Upper lobe of right lung (tissue), 1 donor: ENCODE results near the gene KHDRBS2. TPM values are rescaled to one million over a fixed set of nuclear protein-coding genes. Genes with fewer than 3 reads are reported as not detected.

Experiments used
- ATAC-seq: fragments of 200-7000 bp; cut with Tn5 transposase; one replicate; pipeline ENCODE4 v1.9.1; 2020; ENCODE audit warnings: mild to moderate bottlenecking, moderate library complexity
- DNase-seq: peaks from one replicate; pipeline ENCODE4 v3.0.0-alpha.2; 2020
- H3K27ac ChIP-seq: fragments of 200-600 bp; one replicate; pipeline ENCODE4 v1.8.0; 2022
- H3K27me3 ChIP-seq: fragments of 200-600 bp; one replicate; pipeline ENCODE4 v1.8.0; 2022; ENCODE audit warnings: mild to moderate bottlenecking
- H3K36me3 ChIP-seq: fragments of 200-600 bp; one replicate; pipeline ENCODE4 v1.8.0; 2022
- H3K4me1 ChIP-seq: fragments of 200-600 bp; one replicate; pipeline ENCODE4 v1.8.0; 2022
- H3K4me3 ChIP-seq: fragments of 200-600 bp; one replicate; pipeline ENCODE4 v1.8.0; 2022; ENCODE audit warnings: mild to moderate bottlenecking
- H3K9me3 ChIP-seq: fragments of 200-600 bp; one replicate; pipeline ENCODE4 v1.8.0; 2022
- CTCF ChIP-seq: fragments of 200-600 bp; IDR thresholded peaks from one replicate; pipeline ENCODE4 v1.8.0; 2022; ENCODE audit warnings: antibody characterized with exemption
- intact Hi-C: fragments of 100-400 bp; cut with DNase I; formaldehyde crosslinking; loops from one replicate; pipeline ENCODE4 v1.11.0; 2022
- total RNA-seq: library from RNA; stranded (reverse); fragmentation: NEBNext Ultra II Directional; extraction: Animal tissue kit (Norgen Biotek cat#: 25700); gene quantifications from one replicate; pipeline ENCODE4 v1.2.1, GENCODE V29; 2021
- donor health status: DM: no; HTN: yes; CAD: no; lungs with severe emphysema.

The KHDRBS2 gene
- total RNA-seq, 1 donor from 2014 or later: 9.4 TPM

GRCh38 chr6:62296541-62296940, 10.5 kb upstream of the KHDRBS2 start:
- H3K9me3 ChIP-seq: no peaks in the 10 kb centered on the region
- ATAC-seq: no peak
- intact Hi-C loops: no loop called here

GRCh38 chr6:62288974-62289373, 2.9 kb upstream of the KHDRBS2 start:
- Histone ChIP-seq H3K4me3 (no peak overlapping the region), H3K27ac (no peak overlapping the region), H3K4me1 (no peaks in the 10 kb centered on the region), H3K36me3 (no peaks in the 10 kb centered on the region), H3K27me3 (peaks cover 21% of the 10 kb centered on the region), H3K9me3 (no peaks in the 10 kb centered on the region)
- ATAC-seq (no peak), DNase-seq (no peak)
- intact Hi-C loops: no loop called here
- no peak for TF ChIP-seq CTCF

More at GRCh38 chr6:62296541-62296940, 10.5 kb upstream of the KHDRBS2 start:
- Histone ChIP-seq H3K4me1 (no peaks in the 10 kb centered on the region), H3K36me3 (no peaks in the 10 kb centered on the region), H3K27me3 (no peaks in the 10 kb centered on the region), H3K4me3 (no peak overlapping the region), H3K27ac (no peak overlapping the region)
- TF ChIP-seq CTCF: no peak
- no peak for DNase-seq

- Histone ChIP-seq H3K4me3 (no peak overlapping the region), H3K36me3 (no peaks in the 10 kb centered on the region), H3K9me3 (no peaks in the 10 kb centered on the region), H3K4me1 (no peaks in the 10 kb centered on the region), H3K27ac (no peak overlapping the region), H3K27me3 (peaks cover 21% of the 10 kb centered on the region)
- intact Hi-C loops: no loop called here
- DNase-seq: no peak
- ATAC-seq: no peak
- TF ChIP-seq CTCF: no peak
These were observed 2.5 kb upstream of the KHDRBS2 start for GRCh38 chr6:62288562-62288961.

DNA sequence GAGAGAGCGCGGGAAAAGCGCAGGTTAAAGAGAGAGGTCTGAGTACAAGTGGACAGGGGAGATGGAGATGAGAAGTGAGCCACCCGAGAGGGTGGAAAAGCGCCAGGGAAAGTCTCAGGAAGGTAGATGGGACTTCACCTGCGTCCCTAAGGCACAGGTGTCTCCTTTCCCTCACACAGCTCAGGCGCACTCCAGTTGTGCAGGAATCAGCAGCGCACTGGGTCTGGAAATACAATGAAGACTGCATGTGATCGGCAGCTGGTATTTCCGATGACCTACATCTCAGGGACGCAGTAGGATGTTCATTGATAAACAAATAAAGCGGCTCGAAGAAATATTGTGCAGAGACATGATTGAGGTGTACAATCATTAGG, 432 bp upstream of the KHDRBS2 start:
- Histone ChIP-seq H3K9me3 (no peaks in the 10 kb centered on the region), H3K27me3 (peaks cover 21% of the 10 kb centered on the region), H3K36me3 (no peaks in the 10 kb centered on the region), H3K27ac (no peak overlapping the region), H3K4me1 (no peaks in the 10 kb centered on the region), H3K4me3 (peak overlapping the region; percentile 55)
- ATAC-seq: peak; percentile 34
- no peak for TF ChIP-seq CTCF
- no peak for DNase-seq
- intact Hi-C loops: no loop called here

DNA sequence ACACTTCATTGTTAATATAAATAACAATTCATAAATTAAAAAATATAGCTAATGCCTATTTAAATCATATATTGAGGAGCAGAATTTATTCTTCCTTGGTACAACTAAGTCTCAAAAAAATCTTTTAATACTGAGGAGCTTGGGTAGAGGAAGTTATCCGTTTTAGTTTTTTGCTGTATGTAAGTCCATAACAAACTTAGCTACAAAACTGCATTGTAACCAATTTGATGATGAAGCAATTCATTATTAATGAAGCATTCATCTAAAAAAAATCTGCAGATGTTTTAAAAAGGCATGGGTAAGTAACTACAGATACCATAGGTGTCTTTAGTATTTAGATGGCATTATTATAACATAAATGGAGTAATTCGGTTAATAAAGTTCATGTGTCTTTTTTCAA, 1.3 kb downstream of the KHDRBS2 start:
- Histone ChIP-seq H3K9me3 (no peaks in the 10 kb centered on the region), H3K27ac (no peak overlapping the region), H3K4me1 (no peaks in the 10 kb centered on the region), H3K4me3 (peak overlapping the region; percentile 55), H3K27me3 (peaks cover 21% of the 10 kb centered on the region), H3K36me3 (no peaks in the 10 kb centered on the region)
- no peak for TF ChIP-seq CTCF
- ATAC-seq (no peak), DNase-seq (no peak)
- intact Hi-C loops: no loop called here

- TF ChIP-seq CTCF: peak; percentile 68
- Histone ChIP-seq H3K27me3 (peaks cover 21% of the 10 kb centered on the region), H3K27ac (no peak overlapping the region), H3K4me3 (peak overlapping the region; percentile 55), H3K4me1 (no peaks in the 10 kb centered on the region), H3K36me3 (no peaks in the 10 kb centered on the region), H3K9me3 (no peaks in the 10 kb centered on the region)
- intact Hi-C loops: no loop called here
- ATAC-seq (no peak), DNase-seq (no peak)
These were observed 2.1 kb downstream of the KHDRBS2 start for GRCh38 chr6:62283796-62284411.
